Endothelial cell of umbilical vein (primary cell): ENCODE data around the gene CCNL2. TPM values are rescaled to one million over a fixed set of nuclear protein-coding genes. Genes with fewer than 3 reads are reported as not detected.

Source experiments
- BruUV-seq: library from RNA; stranded (reverse); fragments of 400-500 nt; replicated peaks from 2 replicates; lab custom pipeline; 2021; lab: Mats Ljungman, UMichigan
- CTCF ChIA-PET: fragments of 300-600, 350-600 bp; sonication (Branson Sonifier 250); formaldehyde crosslinking; loops from one replicate; lab custom pipeline; 2021; ENCODE audit warnings: antibody characterized with exemption, inconsistent platforms; lab: Charles Lee
- POLR2A ChIA-PET: fragments of 300-600, 350-600 bp; sonication (Branson Sonifier 250); formaldehyde crosslinking; loops from one replicate; lab custom pipeline; 2021; ENCODE audit warnings: antibody characterized with exemption, inconsistent platforms; lab: Charles Lee
- DNase-seq: peaks from one replicate; pipeline ENCODE4 v3.0.0-alpha.2; 2011; ENCODE audit warnings: low read depth, low spot score
- FAIRE-seq: peaks from 2 replicates; lab custom pipeline; 2011; peaks lifted over from hg19 to GRCh38; lab: Jason Lieb, UNC
- H2AFZ ChIP-seq: 2 replicates; pipeline ENCODE4 v1.6.0; 2012; ENCODE audit warnings: low read depth, low read length, control low read depth, inconsistent platforms
- H3K27ac ChIP-seq: 2 replicates; pipeline ENCODE4 v1.5.1; 2011; ENCODE audit warnings: low read depth, mild to moderate bottlenecking, control low read depth, low read length, moderate library complexity; ENCODE audit not compliant: insufficient read depth
- H3K27me3 ChIP-seq, 2 experiments: 2 replicates each; pipeline versions ENCODE4 v1.6.0 to v1.6.1; 2011; ENCODE audit warnings: low read length in 2 of 2, mixed read lengths in 1 of 2; ENCODE audit not compliant: control insufficient read depth in 2 of 2, insufficient read depth in 2 of 2
- H3K36me3 ChIP-seq, 2 experiments: 2 replicates in 1 of 2; 3 replicates in 1 of 2; pipeline ENCODE4 v1.5.1; 2011; ENCODE audit warnings: low read length in 2 of 2, mild to moderate bottlenecking in 1 of 2, moderate library complexity in 1 of 2; ENCODE audit not compliant: control insufficient read depth in 2 of 2, insufficient read depth in 2 of 2; ENCODE audit errors: extremely low read depth in 1 of 2
- H3K4me1 ChIP-seq: 3 replicates; pipeline ENCODE4 v1.5.1; 2011; ENCODE audit warnings: mild to moderate bottlenecking, low read length; ENCODE audit not compliant: control insufficient read depth, insufficient read depth; ENCODE audit errors: extremely low read depth
- H3K4me2 ChIP-seq: 2 replicates; pipeline ENCODE4 v1.6.1; 2011; ENCODE audit warnings: low read length, control low read depth, mixed read lengths; ENCODE audit not compliant: insufficient read depth
- H3K4me3 ChIP-seq, 3 experiments: fragments of 200-600 bp in 1 of 3; sonication (generic), shearing (Covaris generic) in 1 of 3; replicated peaks in 1 of 3; 2 replicates each; pipeline ENCODE4 v1.5.1; 2011 to 2016; ENCODE audit warnings: control low read depth in 3 of 3, low read length in 3 of 3, mild to moderate bottlenecking in 2 of 3, inconsistent platforms in 1 of 3, low read depth in 1 of 3, moderate library complexity in 1 of 3; ENCODE audit not compliant: insufficient read depth in 1 of 3
- H3K79me2 ChIP-seq: 2 replicates; pipeline ENCODE4 v1.6.0; 2012; ENCODE audit warnings: low read length, inconsistent platforms; ENCODE audit not compliant: control insufficient read depth, insufficient read depth
- H3K9ac ChIP-seq: replicated peaks from 2 replicates; pipeline ENCODE3; 2011; ENCODE audit warnings: low read length, control low read depth; ENCODE audit not compliant: insufficient read depth; ENCODE audit errors: extremely low read depth
- H3K9me1 ChIP-seq: replicated peaks from 3 replicates; pipeline ENCODE4 v1.6.0; 2011; ENCODE audit warnings: mild to moderate bottlenecking, low read length; ENCODE audit not compliant: control insufficient read depth, insufficient read depth; ENCODE audit errors: extremely low read depth
- H3K9me3 ChIP-seq: replicated peaks from 2 replicates; pipeline ENCODE4 v1.5.1; 2012; ENCODE audit warnings: low read length, inconsistent platforms; ENCODE audit not compliant: control insufficient read depth, insufficient read depth
- H4K20me1 ChIP-seq: replicated peaks from 2 replicates; pipeline ENCODE3; 2011; ENCODE audit warnings: mild to moderate bottlenecking, low read length; ENCODE audit not compliant: control insufficient read depth, insufficient read depth; ENCODE audit errors: extremely low read depth
- EZH2 ChIP-seq: IDR thresholded peaks from 2 replicates; pipeline ENCODE4 v1.6.1; 2012; ENCODE audit warnings: borderline replicate concordance, low read depth, mild to moderate bottlenecking, moderate library complexity, low read length, inconsistent platforms; ENCODE audit not compliant: severe bottlenecking
- FOS ChIP-seq: IDR thresholded peaks from 2 replicates; pipeline ENCODE4 v1.6.1; 2011; ENCODE audit warnings: mild to moderate bottlenecking, low read length, moderate library complexity, borderline replicate concordance; ENCODE audit not compliant: insufficient read depth
- GATA2 ChIP-seq: IDR thresholded peaks from 2 replicates; pipeline ENCODE4 v1.7.0; 2011; ENCODE audit warnings: low read depth, mild to moderate bottlenecking, moderate library complexity, mixed read lengths, low read length; ENCODE audit not compliant: insufficient read length, insufficient read depth
- JUN ChIP-seq: IDR thresholded peaks from 2 replicates; pipeline ENCODE4 v1.6.1; 2011; ENCODE audit warnings: borderline replicate concordance, low read depth; ENCODE audit not compliant: insufficient read length, insufficient read depth
- MYC ChIP-seq: IDR thresholded peaks from one replicate; pipeline ENCODE4 v1.6.1; 2011; ENCODE audit warnings: mild to moderate bottlenecking, low read depth, low read length
- POLR2A ChIP-seq: IDR thresholded peaks from 2 replicates; pipeline ENCODE4 v1.6.1; 2012; ENCODE audit warnings: low read depth, mild to moderate bottlenecking, control low read depth, low read length
- POLR2AphosphoS5 ChIP-seq: IDR thresholded peaks from 2 replicates; pipeline ENCODE4 v1.6.1; 2012; ENCODE audit warnings: low read depth, mild to moderate bottlenecking, control low read depth, low read length, moderate library complexity; ENCODE audit not compliant: insufficient read depth
- dilution Hi-C: fragments of 300-500 bp; cut with MboI; formaldehyde crosslinking; loops from one replicate; pipeline ENCODE4 v1.15.0; 2019; ENCODE audit warnings: low sequenced_read_pairs; ENCODE audit not compliant: extremely low pct_ligation_motif_present
- intact Hi-C: fragments of 100-400 bp; cut with micrococcal nuclease; formaldehyde crosslinking; loops from one replicate; pipeline ENCODE4 v1.10.0; 2022
- polyA plus RNA-seq, 4 experiments: library from polyadenylated mRNA; depleted of rRNA in 3 of 4; stranded (reverse) in 3 of 4; unstranded in 1 of 4; fragments of >200 nt; gene quantifications; 2 replicates each; pipeline versions ENCODE4 v1.2.1 to v1.2.3, GENCODE V29; 2011 to 2012; ENCODE audit warnings: missing spikeins in 1 of 4
- total RNA-seq: library from RNA; stranded (reverse); gene quantifications from 2 replicates; pipeline ENCODE4 v1.2.3, GENCODE V29; 2021
- TF ChIP-seq, protein P1 (sequence below): IDR thresholded peaks from 2 replicates; pipeline ENCODE4 v1.6.1; 2011; ENCODE audit not compliant: insufficient read depth, insufficient read length
- TF ChIP-seq, protein P2 (sequence below), 2 donors: IDR thresholded peaks; 1 replicate in 1 of 2; 2 replicates in 1 of 2; pipeline ENCODE4 v1.5.1; 2011; ENCODE audit warnings: low read length in 2 of 2, mild to moderate bottlenecking in 2 of 2, moderate library complexity in 2 of 2, control low read depth in 1 of 2, inconsistent platforms in 1 of 2, low read depth in 1 of 2; ENCODE audit not compliant: insufficient read depth in 1 of 2; ENCODE audit errors: extremely low read depth in 1 of 2

Gene CCNL2
- total and polyA plus RNA-seq, 2 donors (not counting 3 experiments of a cell fraction or from before 2014, with no cell fraction given), result 188 to 209 TPM

DNA sequence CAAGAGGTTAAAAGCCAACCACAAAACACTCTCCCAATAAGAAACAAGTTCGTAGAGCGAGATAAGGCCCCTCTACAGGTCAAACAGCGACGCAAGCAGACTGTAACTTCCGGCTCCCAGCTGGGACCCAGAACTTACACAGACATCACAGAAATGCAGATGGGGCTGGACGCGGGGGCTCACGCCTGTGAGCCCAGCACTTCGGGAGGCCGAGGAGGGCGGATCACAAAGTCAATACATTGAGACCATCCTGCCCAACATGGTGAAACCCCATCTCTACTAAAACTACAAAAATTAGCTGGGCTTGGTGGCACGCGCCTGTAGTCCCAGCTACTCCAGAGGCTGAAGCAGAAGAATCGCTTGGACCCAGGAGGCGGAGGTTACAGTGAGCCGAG, 11.1 kb downstream of the CCNL2 start:
- no peaks in the 10 kb centered on the region for H3K9me3 ChIP-seq
- H3K27ac ChIP-seq, result no peak overlapping the region
- H2AFZ ChIP-seq, result no peak overlapping the region
- no TSS peak for BruUV-seq
- no peaks in the 10 kb centered on the region for H3K9me1 ChIP-seq
- intact Hi-C loops, result no loop called here
- no peaks in the 10 kb centered on the region for H4K20me1 ChIP-seq
- peaks cover 43 to 49% of the 10 kb centered on the region in 2 experiments for H3K36me3 ChIP-seq
- DNase-seq (no peak), FAIRE-seq (no peak)
- H3K9ac ChIP-seq, result no peak overlapping the region
- TF ChIP-seq POLR2AphosphoS5 (no peak), FOS (no peak), EZH2 (no peak), GATA2 (no peak), JUN (no peak), MYC (no peak), POLR2A (no peak)
- TF ChIP-seq, protein P1, sequence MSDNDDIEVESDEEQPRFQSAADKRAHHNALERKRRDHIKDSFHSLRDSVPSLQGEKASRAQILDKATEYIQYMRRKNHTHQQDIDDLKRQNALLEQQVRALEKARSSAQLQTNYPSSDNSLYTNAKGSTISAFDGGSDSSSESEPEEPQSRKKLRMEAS, result no peak
- TF ChIP-seq, protein P2, sequence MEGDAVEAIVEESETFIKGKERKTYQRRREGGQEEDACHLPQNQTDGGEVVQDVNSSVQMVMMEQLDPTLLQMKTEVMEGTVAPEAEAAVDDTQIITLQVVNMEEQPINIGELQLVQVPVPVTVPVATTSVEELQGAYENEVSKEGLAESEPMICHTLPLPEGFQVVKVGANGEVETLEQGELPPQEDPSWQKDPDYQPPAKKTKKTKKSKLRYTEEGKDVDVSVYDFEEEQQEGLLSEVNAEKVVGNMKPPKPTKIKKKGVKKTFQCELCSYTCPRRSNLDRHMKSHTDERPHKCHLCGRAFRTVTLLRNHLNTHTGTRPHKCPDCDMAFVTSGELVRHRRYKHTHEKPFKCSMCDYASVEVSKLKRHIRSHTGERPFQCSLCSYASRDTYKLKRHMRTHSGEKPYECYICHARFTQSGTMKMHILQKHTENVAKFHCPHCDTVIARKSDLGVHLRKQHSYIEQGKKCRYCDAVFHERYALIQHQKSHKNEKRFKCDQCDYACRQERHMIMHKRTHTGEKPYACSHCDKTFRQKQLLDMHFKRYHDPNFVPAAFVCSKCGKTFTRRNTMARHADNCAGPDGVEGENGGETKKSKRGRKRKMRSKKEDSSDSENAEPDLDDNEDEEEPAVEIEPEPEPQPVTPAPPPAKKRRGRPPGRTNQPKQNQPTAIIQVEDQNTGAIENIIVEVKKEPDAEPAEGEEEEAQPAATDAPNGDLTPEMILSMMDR (IDR thresholded peaks at IDR 0.05; ENCODE audit: extremely low read depth in 1 of 2, insufficient read depth in 1 of 2, low read depth in 1 of 2, low read length in 2 of 2), result no peak
- no peak overlapping the region for H3K4me2 ChIP-seq
- H3K79me2 ChIP-seq, result peaks cover 6% of the 10 kb centered on the region
- no peaks in the 10 kb centered on the region for H3K27me3 ChIP-seq
- CTCF ChIA-PET, result interaction anchor here (1.1 kb wide), 1 partner anchor 14 kb away, joined by 3 read pairs; no protein-coding TSS in a partner anchor
- POLR2A ChIA-PET, result no interaction called here
- no peak overlapping the region for H3K4me3 ChIP-seq
- dilution Hi-C loops, result no loop called here
- H3K4me1 ChIP-seq, result no peaks in the 10 kb centered on the region
